ENCODE data around the gene ALG3. TPM values are rescaled to one million over a fixed set of nuclear protein-coding genes. Genes with fewer than 3 reads are reported as not detected.

Gene ALG3
- total RNA-seq, 4 donors from 2014 or later, result 38.9 to 79.5 (median 58.7) TPM

DNA sequence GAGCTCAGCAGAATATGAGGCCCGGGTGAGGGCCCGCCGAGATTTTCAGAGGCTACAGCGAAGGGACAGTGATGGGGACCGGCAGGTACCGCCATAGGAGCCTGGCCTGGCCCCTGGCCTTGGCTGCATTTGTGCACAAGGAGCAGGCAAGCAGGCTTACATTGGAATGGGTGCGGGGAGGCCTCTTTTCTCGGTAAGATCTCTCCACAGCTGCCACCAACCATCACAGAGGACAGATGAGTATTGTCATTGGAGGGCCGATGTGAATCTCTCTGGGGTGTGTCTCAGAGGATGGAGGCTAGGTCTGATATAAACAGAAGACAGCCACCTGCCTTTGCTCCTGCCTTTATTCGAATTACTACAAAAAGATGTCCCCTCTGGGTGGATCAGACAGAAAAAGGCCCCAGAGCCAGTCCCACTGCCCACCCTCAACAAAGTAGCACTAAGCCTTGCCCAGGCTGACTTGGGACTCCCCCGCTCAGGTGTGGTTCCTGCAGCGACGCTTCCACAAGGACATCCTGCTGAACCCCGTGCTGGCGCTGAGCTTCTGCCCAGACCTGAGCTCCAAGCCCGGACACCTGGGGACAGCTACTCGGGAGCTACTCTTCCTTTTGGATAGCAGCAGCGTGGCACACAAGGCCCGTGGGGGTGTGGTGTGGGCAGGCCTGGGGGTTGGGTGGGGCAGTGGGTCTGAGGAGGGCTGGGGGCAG, 13.9 kb downstream of the ALG3 start:
- peaks cover 0 to 52% of the 10 kb centered on the region in 2 donors for H3K27me3 ChIP-seq
- H3K36me3 ChIP-seq, result no peaks in the 10 kb centered on the region
- peaks cover 0 to 13% (median 7%) of the 10 kb centered on the region in 4 donors for H3K4me1 ChIP-seq
- H3K4me3 ChIP-seq, result no peak overlapping the region
- H3K9me3 ChIP-seq, result no peaks in the 10 kb centered on the region
- H3K27ac ChIP-seq, result no peak overlapping the region
- TF ChIP-seq CTCF (IDR thresholded peaks at IDR 0.05) (no peak), EP300 (IDR thresholded peaks at IDR 0.05) (no peak), POLR2A (IDR thresholded peaks at IDR 0.05) (no peak)
- no peak for DNase-seq (ENCODE audit: low spot score in 2 of 2)
- WGBS, 2 donors, result 85 to 86% methylated on average over 11 to 18 of the region's 19 CpGs

GRCh38 chr3:184234224-184234623, 14.5 kb downstream of the ALG3 start:
- Histone ChIP-seq H3K4me1 (peaks cover 0 to 19% (median 12%) of the 10 kb centered on the region in 4 donors), H3K27ac (no peak overlapping the region), H3K36me3 (no peaks in the 10 kb centered on the region), H3K9me3 (no peaks in the 10 kb centered on the region), H3K27me3 (peaks cover 0 to 57% of the 10 kb centered on the region in 2 donors), H3K4me3 (no peak overlapping the region)
- DNase-seq (ENCODE audit: low spot score in 2 of 2), result no peak
- no peak for TF ChIP-seq CTCF (IDR thresholded peaks at IDR 0.05)
- no peak for TF ChIP-seq POLR2A (IDR thresholded peaks at IDR 0.05)
- TF ChIP-seq EP300 (IDR thresholded peaks at IDR 0.05), result no peak
- WGBS, 2 donors, result 20 to 31% methylated on average over 3 to 4 of the region's 4 CpGs

- Histone ChIP-seq H3K27ac (no peak overlapping the region), H3K9me3 (no peaks in the 10 kb centered on the region), H3K36me3 (no peaks in the 10 kb centered on the region), H3K4me3 (no peak overlapping the region), H3K4me1 (peaks cover 0 to 26% (median 12%) of the 10 kb centered on the region in 4 donors), H3K27me3 (peaks cover 0 to 67% of the 10 kb centered on the region in 2 donors)
- DNase-seq (ENCODE audit: low spot score in 2 of 2), result no peak
- TF ChIP-seq CTCF (IDR thresholded peaks at IDR 0.05), result no peak
- TF ChIP-seq EP300 (IDR thresholded peaks at IDR 0.05), result no peak
- no peak for TF ChIP-seq POLR2A (IDR thresholded peaks at IDR 0.05)
- 84 to 85% methylated on average over 21 to 23 of the region's 23 CpGs for WGBS, 2 donors
These were observed 15.5 kb downstream of the ALG3 start for GRCh38 chr3:184233127-184233843.

DNA sequence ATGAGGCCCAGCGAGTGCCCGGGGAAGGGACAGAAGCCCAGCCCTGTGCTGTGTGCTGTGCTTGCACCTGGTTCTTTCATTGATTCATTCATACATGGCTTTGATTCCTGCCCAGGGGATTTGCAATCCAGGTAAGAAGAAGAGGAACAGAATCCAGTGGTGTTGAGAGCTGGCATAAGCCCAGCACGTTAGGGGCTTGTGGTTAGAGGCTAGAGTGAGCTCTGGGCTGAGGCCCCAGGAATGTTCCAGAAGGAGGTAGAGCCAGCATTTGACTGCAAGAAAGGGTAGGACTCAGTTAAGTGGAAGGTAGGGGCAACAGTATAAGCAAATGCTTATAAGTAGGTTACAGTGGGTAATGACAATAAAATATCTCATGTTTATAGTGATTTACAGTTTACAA, 17.1 kb downstream of the ALG3 start:
- no peak overlapping the region for H3K27ac ChIP-seq
- TF ChIP-seq CTCF (IDR thresholded peaks at IDR 0.05), result no peak
- TF ChIP-seq EP300 (IDR thresholded peaks at IDR 0.05), result no peak
- no peak for TF ChIP-seq POLR2A (IDR thresholded peaks at IDR 0.05)
- no peak overlapping the region for H3K4me3 ChIP-seq
- no peaks in the 10 kb centered on the region for H3K36me3 ChIP-seq
- peaks cover 0 to 26% (median 12%) of the 10 kb centered on the region in 4 donors for H3K4me1 ChIP-seq
- 33 to 62% methylated on average over 3 of the region's 3 CpGs for WGBS, 2 donors
- H3K9me3 ChIP-seq, result no peaks in the 10 kb centered on the region
- no peak for DNase-seq (ENCODE audit: low spot score in 2 of 2)
- peaks cover 0 to 82% of the 10 kb centered on the region in 2 donors for H3K27me3 ChIP-seq

All from tibial nerve (tissue), 4 donors.